Right atrium auricular region (tissue), 2 donors: ENCODE data around the gene DLG4. TPM values are rescaled to one million over a fixed set of nuclear protein-coding genes. Genes with fewer than 3 reads are reported as not detected.
A peak's percentile ranks its signal among the peaks of the same experiment; 100 is the strongest.

Experiments
- DNase-seq: peaks from one replicate; pipeline ENCODE4 v3.0.0-alpha.2; 2019; ENCODE audit warnings: low spot score
- H3K27ac ChIP-seq, 2 donors: fragments of 200-600 bp; sonication (generic); 1 replicate in 1 of 2; 2 replicates in 1 of 2; pipeline ENCODE4 v1.5.1; 2016 to 2019
- H3K27me3 ChIP-seq, 2 donors: fragments of 200-600 bp; sonication (generic); one replicate each; pipeline versions ENCODE4 v1.5.1 to v1.6.0; 2017 to 2019
- H3K36me3 ChIP-seq: fragments of 200-600 bp; sonication (generic); one replicate; pipeline ENCODE4 v1.5.1; 2016
- H3K4me1 ChIP-seq, 2 donors: fragments of 200-600 bp; sonication (generic); one replicate each; pipeline versions ENCODE4 v1.5.1 to v1.6.0; 2017 to 2019
- H3K4me3 ChIP-seq, 2 donors: fragments of 200-600 bp; sonication (generic); 1 replicate in 1 of 2; 2 replicates in 1 of 2; pipeline ENCODE4 v1.5.1; 2017 to 2019; ENCODE audit warnings: mild to moderate bottlenecking in 1 of 2, moderate library complexity in 1 of 2
- H3K9me3 ChIP-seq, 2 donors: fragments of 200-600 bp; sonication (generic); one replicate each; pipeline ENCODE4 v1.5.1; 2019
- total RNA-seq, 2 donors: library from RNA; depleted of rRNA; stranded (reverse); fragments of >200 nt; gene quantifications; one replicate each; pipeline ENCODE4 v1.1.0, GENCODE V29; 2016
- TF ChIP-seq, protein P1 (sequence below), 2 donors: fragments of 200-600 bp; sonication (generic); IDR thresholded peaks; one replicate each; pipeline ENCODE4 v1.5.1; 2019; ENCODE audit warnings: antibody characterized with exemption in 2 of 2

The DLG4 gene
- 10 to 100 TPM; 15.1 to 33.4 TPM for total RNA-seq

DNA sequence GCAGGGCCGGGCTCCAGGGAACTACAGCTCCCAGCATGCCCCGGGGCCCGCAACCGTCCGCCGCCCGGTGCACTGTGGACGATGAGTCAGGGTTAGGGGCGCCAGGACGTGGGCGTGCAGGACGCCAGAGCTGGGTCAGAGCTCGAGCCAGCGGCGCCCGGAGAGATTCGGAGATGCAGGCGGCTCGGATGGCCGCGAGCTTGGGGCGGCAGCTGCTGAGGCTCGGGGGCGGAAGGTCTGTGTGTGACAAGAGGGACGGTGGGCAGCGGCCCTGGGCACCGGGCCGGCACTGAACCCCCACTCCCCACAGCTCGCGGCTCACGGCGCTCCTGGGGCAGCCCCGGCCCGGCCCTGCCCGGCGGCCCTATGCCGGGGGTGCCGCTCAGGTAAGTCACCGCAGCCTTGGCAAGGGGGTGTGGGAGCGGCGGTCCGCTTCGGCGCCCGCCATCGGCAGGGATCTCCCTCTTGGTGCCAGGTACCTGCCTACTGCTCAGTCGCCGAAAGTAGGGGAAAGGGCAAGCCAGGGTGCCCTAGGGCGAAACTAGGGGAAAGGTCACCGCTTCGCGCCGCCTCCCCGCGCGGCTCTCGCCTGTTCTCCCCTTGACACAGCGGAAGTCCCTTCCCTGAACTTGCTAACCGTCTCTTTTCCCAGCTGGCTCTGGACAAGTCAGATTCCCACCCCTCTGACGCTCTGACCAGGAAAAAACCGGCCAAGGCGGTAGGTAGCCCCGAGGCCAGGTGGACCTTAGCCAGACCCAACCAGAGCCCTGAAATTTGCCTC lies at the start of gene DLG4, which contains the start of gene ACADVL:
TSS of gene DLG4 (minus strand) at position 25 of the 781 bp plus-strand sequence.
TSS of gene ACADVL (plus strand) at position 127 of the 781 bp plus-strand sequence. CDS start at position 174, 47 bp downstream.
- H3K4me3 ChIP-seq, result peak within 1 kb of the TSS; percentile 91
- peaks cover 0 to 80% of the 10 kb centered on the region in 2 donors for H3K4me1 ChIP-seq
- peak; percentile 97 for DNase-seq
- H3K36me3 ChIP-seq, result peaks cover 41% of the 10 kb centered on the region
- no peaks in the 10 kb centered on the region for H3K9me3 ChIP-seq
- peak within 1 kb of the TSS; percentile 97 for H3K27ac ChIP-seq
- TF ChIP-seq, protein P1, sequence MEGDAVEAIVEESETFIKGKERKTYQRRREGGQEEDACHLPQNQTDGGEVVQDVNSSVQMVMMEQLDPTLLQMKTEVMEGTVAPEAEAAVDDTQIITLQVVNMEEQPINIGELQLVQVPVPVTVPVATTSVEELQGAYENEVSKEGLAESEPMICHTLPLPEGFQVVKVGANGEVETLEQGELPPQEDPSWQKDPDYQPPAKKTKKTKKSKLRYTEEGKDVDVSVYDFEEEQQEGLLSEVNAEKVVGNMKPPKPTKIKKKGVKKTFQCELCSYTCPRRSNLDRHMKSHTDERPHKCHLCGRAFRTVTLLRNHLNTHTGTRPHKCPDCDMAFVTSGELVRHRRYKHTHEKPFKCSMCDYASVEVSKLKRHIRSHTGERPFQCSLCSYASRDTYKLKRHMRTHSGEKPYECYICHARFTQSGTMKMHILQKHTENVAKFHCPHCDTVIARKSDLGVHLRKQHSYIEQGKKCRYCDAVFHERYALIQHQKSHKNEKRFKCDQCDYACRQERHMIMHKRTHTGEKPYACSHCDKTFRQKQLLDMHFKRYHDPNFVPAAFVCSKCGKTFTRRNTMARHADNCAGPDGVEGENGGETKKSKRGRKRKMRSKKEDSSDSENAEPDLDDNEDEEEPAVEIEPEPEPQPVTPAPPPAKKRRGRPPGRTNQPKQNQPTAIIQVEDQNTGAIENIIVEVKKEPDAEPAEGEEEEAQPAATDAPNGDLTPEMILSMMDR (IDR thresholded peaks at IDR 0.05), result no peak
- no peaks in the 10 kb centered on the region for H3K27me3 ChIP-seq

DNA sequence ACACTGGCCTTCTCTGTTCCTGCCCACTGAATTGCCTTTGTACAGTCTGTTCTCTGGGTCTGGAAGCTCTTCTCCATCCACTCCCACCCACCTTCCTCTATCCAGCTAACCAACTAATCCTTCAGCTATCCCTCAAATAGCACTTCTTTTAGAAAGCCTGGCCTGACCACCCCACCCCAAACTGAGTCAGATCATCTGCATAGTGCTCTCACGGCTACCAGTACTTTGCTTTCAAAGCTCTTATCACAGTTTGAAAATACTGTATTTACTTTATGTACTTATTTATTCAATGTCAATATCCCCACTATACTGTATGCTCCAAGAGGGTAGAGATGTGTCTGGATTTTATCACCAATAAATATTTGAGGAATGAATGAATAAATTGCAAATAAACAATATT lies 47.1 kb upstream of the DLG4 start:
- TF ChIP-seq, protein P1 (IDR thresholded peaks at IDR 0.05), result no peak
- no peak for DNase-seq
- H3K27ac ChIP-seq, result no peak overlapping the region
- no peaks in the 10 kb centered on the region for H3K36me3 ChIP-seq
- H3K4me1 ChIP-seq, result peaks cover 0 to 16% of the 10 kb centered on the region in 2 donors
- H3K4me3 ChIP-seq, result no peak overlapping the region
- no peaks in the 10 kb centered on the region for H3K9me3 ChIP-seq
- H3K27me3 ChIP-seq, result peaks cover 11 to 25% of the 10 kb centered on the region in 2 donors

DNA sequence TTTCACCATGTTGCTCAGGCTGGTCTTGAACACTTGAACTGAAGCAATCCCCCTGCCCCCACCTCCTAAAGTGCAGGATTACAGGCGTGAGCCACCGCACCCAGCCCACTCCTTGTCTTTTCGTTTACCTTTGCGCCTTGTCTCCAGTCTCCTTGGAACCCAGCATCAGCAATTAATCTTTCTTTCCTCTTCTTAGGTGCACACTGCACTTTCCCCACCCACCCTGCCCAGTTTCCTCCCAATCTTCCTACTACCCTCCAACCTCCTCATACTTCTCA lies 44.1 kb upstream of the DLG4 start:
- Histone ChIP-seq H3K27me3 (peaks cover 11 to 34% of the 10 kb centered on the region in 2 donors), H3K9me3 (no peaks in the 10 kb centered on the region), H3K4me1 (peaks cover 0 to 30% of the 10 kb centered on the region in 2 donors), H3K4me3 (peak overlapping the region in 1 of 2 donors; percentile 28), H3K36me3 (peaks cover 6% of the 10 kb centered on the region), H3K27ac (no peak overlapping the region)
- TF ChIP-seq, protein P1 (IDR thresholded peaks at IDR 0.05), result no peak
- DNase-seq, result no peak

DNA sequence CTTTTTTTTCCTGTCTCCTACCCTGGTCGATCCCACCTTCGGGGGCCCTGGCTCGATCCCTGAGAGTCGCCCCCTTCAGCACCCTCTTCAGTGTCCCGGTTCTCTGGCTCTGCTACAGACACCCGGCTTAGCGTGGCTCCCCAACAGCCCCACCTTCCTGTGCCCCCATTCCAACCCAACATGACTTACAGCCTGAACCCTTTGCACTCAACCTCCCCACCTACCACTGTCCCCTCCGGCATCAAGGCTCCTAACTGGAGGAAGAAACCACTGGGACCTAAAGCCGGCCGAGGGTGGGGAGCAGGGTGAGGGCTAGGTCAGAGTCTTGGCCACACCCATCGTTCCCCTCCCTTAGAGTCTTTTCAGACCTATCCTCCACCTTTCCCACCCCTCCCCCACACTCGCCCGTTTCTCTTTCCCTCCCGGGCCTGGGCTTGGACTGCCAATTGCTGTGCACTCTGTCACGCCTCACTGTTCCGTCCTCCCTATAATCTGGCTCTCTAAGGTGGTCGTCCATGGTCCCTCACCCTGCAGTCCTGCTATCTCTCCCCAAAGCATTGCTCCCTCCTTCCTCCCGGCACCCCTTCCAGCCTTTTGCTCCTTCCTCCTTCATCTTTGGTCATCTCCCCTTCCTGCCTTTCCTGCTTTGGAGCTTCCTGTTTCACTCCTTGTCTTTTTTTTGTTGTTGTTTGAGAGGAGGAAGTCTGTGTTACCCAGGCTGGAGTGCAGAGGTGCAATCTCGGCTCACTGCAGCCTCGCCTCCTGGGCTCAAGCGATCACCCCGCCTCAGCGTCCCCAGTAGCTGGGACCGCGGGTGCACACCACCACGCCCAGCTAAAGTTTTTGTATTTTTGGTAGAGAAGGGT lies 43.5 kb upstream of the DLG4 start:
- H3K36me3 ChIP-seq, result peaks cover 10% of the 10 kb centered on the region
- no peak overlapping the region for H3K27ac ChIP-seq
- TF ChIP-seq, protein P1 (IDR thresholded peaks at IDR 0.05), result no peak
- H3K9me3 ChIP-seq, result no peaks in the 10 kb centered on the region
- no peak for DNase-seq
- peaks cover 0 to 30% of the 10 kb centered on the region in 2 donors for H3K4me1 ChIP-seq
- peaks cover 11 to 34% of the 10 kb centered on the region in 2 donors for H3K27me3 ChIP-seq
- H3K4me3 ChIP-seq, result peak overlapping the region; percentile 2 to 28

DNA sequence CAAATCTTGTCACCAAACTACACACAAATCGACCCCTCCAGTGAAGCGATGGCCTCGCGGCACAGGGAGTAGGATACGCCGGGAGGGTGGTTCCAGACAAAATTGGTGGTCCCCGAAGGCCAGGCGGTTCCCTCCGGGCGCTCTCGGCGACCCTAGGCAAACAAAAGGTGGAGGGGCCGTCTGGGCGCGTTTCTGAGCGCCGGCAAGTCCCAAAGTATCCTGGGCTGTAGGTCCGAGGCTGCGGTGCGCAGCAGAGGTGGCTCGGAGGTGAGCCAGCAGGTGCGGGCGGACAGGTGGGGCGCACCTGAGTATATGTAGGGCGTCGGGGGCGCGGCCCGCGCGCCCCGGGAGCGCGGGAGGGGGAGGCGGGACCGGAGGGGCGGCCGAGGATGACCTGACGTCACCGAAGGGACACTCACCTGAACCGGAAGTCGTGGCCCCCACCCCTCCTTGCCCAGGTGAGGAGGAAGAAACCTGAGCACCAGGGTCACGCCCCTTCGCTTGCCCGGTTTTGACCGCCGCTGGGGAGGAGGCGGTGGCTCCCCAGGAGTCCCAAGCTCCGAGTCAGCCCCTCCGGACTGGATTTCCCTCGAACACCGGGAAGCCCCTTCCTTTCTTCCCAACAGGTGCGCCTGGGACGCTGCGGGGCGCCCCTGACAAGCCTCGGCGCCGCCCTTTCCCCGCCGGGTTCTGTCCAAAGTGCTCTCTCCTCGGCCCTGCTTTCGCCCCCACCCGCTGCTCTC lies 42.7 kb upstream of the DLG4 start, which contains the start of gene CLDN7:
TSS of gene CLDN7 (minus strand) at position 287 of the 743 bp plus-strand sequence. CDS start 435 bp downstream, outside the sequence.
- Histone ChIP-seq H3K4me3 (peak within 1 kb of the TSS; percentile 22 to 54), H3K27me3 (peaks cover 11 to 34% of the 10 kb centered on the region in 2 donors), H3K36me3 (peaks cover 18% of the 10 kb centered on the region), H3K4me1 (peaks cover 0 to 30% of the 10 kb centered on the region in 2 donors), H3K9me3 (no peaks in the 10 kb centered on the region), H3K27ac (no peak within 1 kb of the TSS)
- DNase-seq, result no peak
- TF ChIP-seq, protein P1 (IDR thresholded peaks at IDR 0.05), result no peak
